ENCODE results near the gene VWA7. TPM values are rescaled to one million over a fixed set of nuclear protein-coding genes. Genes with fewer than 3 reads are reported as not detected.
A peak's percentile ranks its signal among the peaks of the same experiment; 100 is the strongest.

The VWA7 gene
- total and polyA plus RNA-seq, 10 donors = 0.09 to 2.6 (median 1.1) TPM; not detected in 1

- TF ChIP-seq, protein P1, sequence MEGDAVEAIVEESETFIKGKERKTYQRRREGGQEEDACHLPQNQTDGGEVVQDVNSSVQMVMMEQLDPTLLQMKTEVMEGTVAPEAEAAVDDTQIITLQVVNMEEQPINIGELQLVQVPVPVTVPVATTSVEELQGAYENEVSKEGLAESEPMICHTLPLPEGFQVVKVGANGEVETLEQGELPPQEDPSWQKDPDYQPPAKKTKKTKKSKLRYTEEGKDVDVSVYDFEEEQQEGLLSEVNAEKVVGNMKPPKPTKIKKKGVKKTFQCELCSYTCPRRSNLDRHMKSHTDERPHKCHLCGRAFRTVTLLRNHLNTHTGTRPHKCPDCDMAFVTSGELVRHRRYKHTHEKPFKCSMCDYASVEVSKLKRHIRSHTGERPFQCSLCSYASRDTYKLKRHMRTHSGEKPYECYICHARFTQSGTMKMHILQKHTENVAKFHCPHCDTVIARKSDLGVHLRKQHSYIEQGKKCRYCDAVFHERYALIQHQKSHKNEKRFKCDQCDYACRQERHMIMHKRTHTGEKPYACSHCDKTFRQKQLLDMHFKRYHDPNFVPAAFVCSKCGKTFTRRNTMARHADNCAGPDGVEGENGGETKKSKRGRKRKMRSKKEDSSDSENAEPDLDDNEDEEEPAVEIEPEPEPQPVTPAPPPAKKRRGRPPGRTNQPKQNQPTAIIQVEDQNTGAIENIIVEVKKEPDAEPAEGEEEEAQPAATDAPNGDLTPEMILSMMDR (IDR thresholded peaks at IDR 0.05 in 8 of 11, conservative IDR thresholded peaks at IDR 0.05 in 3 of 11) = peak in 2 of 11 experiments; percentile 10 to 37
- peak; percentile 84 to 91 (median 86) for TF ChIP-seq POLR2AphosphoS5 (IDR thresholded peaks at IDR 0.05)
- TF ChIP-seq POLR2A (IDR thresholded peaks at IDR 0.05) = no peak
- whole genome bisulfite sequencing, 5 donors = 3 to 10% (median 5%) methylated on average over 18 to 46 of the region's 46 CpGs
- H3K4me3 ChIP-seq = peak overlapping the region; percentile 66 to 83 (median 79)
- intact Hi-C loops (cut with DNase I; ENCODE audit: low total_unique reads) = loop anchor here (10.0 kb wide), 2 partner anchors 65 to 95 kb away; partner anchors contain the start of genes HSPA1B and VARS1
- peaks cover 48 to 98% (median 89%) of the 10 kb centered on the region in 6 donors for H3K4me1 ChIP-seq
- peak overlapping the region; percentile 79 to 99 (median 94) for H3K27ac ChIP-seq
- peaks cover 7 to 72% (median 40%) of the 10 kb centered on the region in 6 donors for H3K36me3 ChIP-seq
- no peaks in the 10 kb centered on the region for H3K27me3 ChIP-seq (replicated peaks in 1 of 7)
- DNase-seq = peak; percentile 94
- no peaks in the 10 kb centered on the region for H3K9me3 ChIP-seq
These were observed 47.0 kb downstream of the VWA7 start for GRCh38 chr6:31729979-31730630.

- H3K4me1 ChIP-seq = peaks cover 45 to 92% (median 85%) of the 10 kb centered on the region in 6 donors
- TF ChIP-seq POLR2AphosphoS5 (IDR thresholded peaks at IDR 0.05) = peak in 2 of 3 donors; percentile 74 to 84
- peak in 2 of 3 donors; percentile 9 to 18 for TF ChIP-seq POLR2A (IDR thresholded peaks at IDR 0.05)
- TF ChIP-seq, protein P1 (IDR thresholded peaks at IDR 0.05 in 8 of 11, conservative IDR thresholded peaks at IDR 0.05 in 3 of 11) = peak in 6 of 11 experiments; percentile 74 to 94 (median 84)
- H3K9me3 ChIP-seq = no peaks in the 10 kb centered on the region
- DNase-seq = peak; percentile 96
- H3K36me3 ChIP-seq = peaks cover 7 to 75% (median 40%) of the 10 kb centered on the region in 6 donors
- H3K4me3 ChIP-seq = peak overlapping the region; percentile 66 to 83 (median 79)
- no peaks in the 10 kb centered on the region for H3K27me3 ChIP-seq (replicated peaks in 1 of 7)
- peak overlapping the region; percentile 79 to 99 (median 94) for H3K27ac ChIP-seq
- intact Hi-C loops (cut with DNase I; ENCODE audit: low total_unique reads) = no loop called here
- 0 to 1% (median 0%) methylated on average over 20 to 29 of the region's 29 CpGs for WGBS, 5 donors
These were observed 47.6 kb downstream of the VWA7 start for GRCh38 chr6:31729515-31729978.

DNA sequence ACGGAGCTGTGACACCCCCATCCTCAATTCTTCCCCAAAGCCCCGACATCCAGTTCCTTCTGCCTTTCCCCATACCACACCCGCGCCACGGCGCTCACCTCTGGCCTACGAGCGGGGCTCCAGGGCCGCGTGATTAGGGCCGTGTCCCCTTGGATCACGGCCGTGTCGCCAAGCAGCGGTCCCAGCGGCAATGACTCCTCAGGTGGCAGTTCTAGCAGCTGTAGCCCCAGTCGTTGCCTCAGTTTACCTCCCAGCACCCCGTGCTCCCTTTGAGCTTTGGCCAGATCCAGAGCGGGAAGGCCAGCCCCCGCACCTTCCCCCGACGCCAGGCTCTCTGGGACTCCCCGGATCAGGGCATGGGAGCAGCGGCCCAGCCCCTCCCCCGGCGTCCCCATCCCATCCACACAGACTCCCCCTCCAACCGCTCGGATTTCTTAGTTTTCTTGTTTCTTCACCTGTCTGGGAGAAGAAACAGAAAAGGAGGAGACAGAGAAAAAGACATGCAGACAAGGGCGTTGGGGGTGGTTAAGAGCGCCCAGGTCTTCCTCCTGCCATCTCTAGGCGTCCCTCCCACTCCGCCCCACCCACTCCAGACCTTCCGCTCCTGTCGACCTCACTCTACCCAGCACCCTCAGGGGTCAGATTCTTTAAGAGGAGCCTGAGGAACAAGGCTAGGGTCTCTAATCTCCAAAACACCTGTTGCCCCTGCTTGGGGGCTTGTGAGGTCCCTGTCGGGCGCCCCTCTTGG lies 48.2 kb downstream of the VWA7 start, which contains the start of gene DDAH2:
Gene DDAH2 (minus strand): TSS at position 533 of the 748 bp plus-strand sequence. CDS start 138 bp downstream, at position 395.
- WGBS, 5 donors = 27 to 34% (median 32%) methylated on average over 33 to 36 of the region's 36 CpGs
- DNase-seq = peak; percentile 86
- Histone ChIP-seq H3K4me3 (peak within 1 kb of the TSS; percentile 66 to 83 (median 79)), H3K4me1 (peaks cover 39 to 88% (median 79%) of the 10 kb centered on the region in 6 donors), H3K9me3 (no peaks in the 10 kb centered on the region), H3K27ac (peak within 1 kb of the TSS; percentile 79 to 99 (median 94)), H3K36me3 (peaks cover 7 to 70% (median 38%) of the 10 kb centered on the region in 6 donors), H3K27me3 (replicated peaks in 1 of 7) (no peaks in the 10 kb centered on the region)
- TF ChIP-seq POLR2A (IDR thresholded peaks at IDR 0.05) = no peak
- TF ChIP-seq, protein P1 (IDR thresholded peaks at IDR 0.05 in 8 of 11, conservative IDR thresholded peaks at IDR 0.05 in 3 of 11) = peak in 5 of 11 experiments; percentile 62 to 87 (median 83)
- peak in 2 of 3 donors; percentile 6 to 78 for TF ChIP-seq POLR2AphosphoS5 (IDR thresholded peaks at IDR 0.05)
- intact Hi-C loops (cut with DNase I; ENCODE audit: low total_unique reads) = no loop called here

Measured in spleen (tissue), 11 donors.